HT-29 (cell line): Measurements from ENCODE around the gene TAF1B. TPM values are rescaled to one million over a fixed set of nuclear protein-coding genes. Genes with fewer than 3 reads are reported as not detected.

Source experiments
- DNase-seq: peaks from one replicate; pipeline ENCODE4 v3.0.0-alpha.2; 2015; ENCODE audit warnings: low spot score
- total RNA-seq: library from RNA; depleted of rRNA; stranded (reverse); fragments of >200 nt; shearing (Covaris generic); gene quantifications from 2 replicates; pipeline ENCODE4 v1.2.3, GENCODE V29; 2014; rRNA removed

The TAF1B gene
- 7.7 and 9.9 TPM in 2 replicates for total RNA-seq

DNA sequence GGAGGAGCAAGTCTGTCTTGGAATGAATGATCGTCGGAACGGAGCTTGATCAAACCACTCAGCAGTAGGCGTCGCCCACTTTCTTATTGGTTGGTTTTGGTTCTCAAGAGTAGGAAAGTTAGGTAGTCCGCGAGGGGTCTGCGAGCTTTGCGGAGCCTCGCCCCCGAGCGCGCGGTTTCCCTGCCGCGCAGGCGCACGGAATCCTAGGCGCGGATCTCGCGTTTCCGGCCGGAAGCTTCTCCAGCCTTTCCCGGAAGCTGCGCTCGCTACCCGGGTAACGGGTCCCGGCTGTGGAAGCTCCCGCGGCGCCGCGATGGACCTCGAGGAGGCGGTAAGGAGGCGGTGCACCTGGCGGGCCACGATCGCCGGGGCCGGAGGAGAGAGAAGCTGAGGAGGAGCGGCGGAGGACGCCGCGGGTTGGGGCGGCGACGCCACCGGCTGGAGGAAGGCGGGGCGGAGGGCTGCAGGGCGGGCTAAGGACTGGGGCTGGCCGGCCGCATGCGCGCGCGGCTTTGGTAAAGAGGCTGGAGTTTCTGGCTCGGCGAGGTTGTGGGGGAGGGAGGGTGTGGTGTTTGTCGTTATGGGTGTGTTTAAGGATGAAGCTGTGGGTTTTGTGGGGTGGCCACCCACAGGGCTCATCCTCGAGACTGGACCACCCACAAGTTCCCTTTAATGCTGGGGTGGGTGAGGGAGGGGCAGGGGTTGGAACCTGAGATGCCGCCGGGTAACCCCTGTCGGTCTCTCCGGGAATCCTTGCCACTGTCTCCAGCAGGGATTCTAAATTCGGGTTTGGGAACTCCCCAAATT lies at the start of gene TAF1B:
TAF1B (plus strand) TSS at position 246 of the 807 bp plus-strand sequence; CDS start at position 314, 68 bp downstream.
- peak; percentile 94 for DNase-seq

DNA sequence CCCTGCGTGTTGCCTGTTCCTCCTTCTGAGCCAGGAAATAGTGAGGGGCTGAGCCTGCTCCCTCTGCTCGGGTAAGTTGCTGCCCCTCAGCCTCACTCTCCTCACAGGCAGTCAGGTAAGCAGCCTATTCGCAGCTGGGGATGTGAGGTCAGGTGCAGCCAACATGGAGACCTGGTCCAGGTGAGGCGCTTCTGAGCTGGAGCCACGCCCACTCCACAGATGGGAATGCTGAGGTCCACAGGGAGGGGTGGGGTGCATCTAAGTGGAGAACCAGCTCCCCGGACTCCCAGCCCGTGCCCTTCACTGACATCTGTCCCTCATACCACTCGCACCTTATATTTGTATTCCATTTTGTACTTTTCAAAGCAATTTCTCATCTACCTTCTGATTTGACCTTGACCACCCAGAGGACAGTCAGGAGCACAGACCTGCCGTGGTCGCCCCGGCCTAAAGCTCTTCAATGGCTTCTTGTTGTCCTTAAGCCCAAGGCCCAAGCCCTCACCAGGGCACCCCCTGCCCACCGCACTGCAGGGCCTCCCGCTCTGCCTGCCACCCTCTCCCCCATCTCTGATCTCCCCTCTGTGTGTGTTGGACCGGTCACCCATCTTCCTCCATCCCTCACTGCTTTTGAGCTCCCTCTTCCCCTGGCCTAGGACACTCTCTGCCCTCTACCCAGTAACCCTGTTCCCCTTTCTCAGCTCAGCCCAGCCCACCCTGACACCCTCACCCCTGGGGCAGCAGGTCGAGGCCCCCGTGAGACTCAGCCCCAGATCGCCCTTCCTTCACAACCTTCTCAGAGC lies 49.2 kb upstream of the TAF1B start:
- DNase-seq, result no peak

DNA sequence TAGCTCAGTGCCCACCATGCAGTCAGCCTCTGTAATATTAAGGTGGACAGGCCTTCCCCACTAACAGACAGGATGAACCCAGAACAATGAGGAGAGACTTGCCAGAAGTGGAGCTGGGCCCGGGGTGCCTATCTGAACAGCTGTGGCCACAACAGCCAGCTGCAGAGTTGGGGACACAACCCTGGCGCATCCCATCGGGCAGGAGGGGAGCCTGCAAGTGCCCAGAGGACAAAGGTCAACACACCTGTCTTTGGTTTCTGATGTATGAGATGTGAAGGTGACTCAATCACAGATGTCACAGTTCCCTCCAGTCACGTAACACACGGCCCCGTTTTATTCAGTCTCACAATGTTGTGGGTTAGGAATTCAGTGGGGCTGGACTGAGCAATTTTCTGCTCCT lies 48.2 kb upstream of the TAF1B start:
- DNase-seq, result no peak

DNA sequence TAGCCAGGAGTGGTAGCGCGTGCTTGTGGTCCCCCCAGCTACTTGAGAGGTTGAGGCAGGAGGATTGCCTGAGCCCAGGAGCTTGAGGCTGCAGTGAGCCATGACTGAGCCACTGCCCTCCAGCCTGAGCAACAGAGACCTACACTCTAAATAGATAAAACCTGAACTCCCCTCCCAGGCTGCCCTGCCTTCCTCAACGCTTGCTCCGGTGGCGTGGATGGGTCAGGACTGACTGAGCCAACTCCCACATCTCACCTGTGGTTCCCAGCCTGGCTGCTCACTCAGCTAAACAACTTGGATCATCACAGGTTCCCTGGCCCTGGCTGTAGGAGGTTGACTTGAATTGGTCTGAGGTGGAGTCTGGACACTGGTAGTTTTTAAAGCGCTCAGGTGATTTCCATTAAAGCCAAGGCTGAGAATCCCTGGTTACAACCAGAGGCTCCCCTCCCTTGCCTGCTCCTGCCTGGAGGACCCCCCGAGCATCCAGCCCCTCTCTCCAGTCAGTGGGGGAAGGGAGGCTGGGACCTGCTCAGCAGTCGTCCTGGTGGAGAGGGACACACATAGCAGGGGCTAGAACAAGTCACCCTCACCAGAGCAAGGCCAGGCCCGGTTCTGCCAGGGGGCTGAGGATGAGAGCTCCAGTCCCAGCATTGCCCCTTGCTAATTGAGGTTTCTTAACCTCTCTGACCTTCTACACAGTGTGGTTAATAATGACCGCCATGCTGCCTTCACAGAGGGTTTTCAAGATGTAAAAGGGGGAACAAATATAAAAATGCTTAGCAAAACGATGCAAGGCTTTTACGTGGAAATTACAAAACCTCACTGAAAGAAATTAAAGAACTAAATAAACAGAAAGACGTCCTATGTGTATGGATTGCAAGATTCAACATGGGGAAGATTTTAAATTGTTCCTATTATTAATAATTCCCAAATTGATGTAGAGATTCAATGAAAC lies 46.9 kb upstream of the TAF1B start:
- DNase-seq, result no peak

DNA sequence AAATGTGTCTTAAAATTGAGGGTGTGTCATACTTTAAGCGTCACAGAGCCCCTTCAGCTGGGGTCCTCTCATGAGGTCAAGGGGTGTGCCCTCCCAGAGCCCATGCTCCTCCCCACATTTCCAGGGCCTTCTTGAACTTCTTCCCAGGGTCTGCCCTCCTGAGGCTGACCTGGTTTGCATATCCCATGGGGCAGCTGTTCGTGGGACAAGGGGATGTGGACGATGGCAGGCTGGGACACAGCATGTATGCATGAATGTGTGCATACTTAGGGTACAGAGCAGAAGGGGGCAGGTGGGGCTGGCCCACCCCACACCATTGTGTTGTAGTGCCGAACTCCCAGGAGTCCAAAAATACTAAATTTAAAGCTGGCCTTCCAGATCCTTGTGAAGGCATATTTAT lies 46.2 kb upstream of the TAF1B start:
- DNase-seq, result no peak

DNA sequence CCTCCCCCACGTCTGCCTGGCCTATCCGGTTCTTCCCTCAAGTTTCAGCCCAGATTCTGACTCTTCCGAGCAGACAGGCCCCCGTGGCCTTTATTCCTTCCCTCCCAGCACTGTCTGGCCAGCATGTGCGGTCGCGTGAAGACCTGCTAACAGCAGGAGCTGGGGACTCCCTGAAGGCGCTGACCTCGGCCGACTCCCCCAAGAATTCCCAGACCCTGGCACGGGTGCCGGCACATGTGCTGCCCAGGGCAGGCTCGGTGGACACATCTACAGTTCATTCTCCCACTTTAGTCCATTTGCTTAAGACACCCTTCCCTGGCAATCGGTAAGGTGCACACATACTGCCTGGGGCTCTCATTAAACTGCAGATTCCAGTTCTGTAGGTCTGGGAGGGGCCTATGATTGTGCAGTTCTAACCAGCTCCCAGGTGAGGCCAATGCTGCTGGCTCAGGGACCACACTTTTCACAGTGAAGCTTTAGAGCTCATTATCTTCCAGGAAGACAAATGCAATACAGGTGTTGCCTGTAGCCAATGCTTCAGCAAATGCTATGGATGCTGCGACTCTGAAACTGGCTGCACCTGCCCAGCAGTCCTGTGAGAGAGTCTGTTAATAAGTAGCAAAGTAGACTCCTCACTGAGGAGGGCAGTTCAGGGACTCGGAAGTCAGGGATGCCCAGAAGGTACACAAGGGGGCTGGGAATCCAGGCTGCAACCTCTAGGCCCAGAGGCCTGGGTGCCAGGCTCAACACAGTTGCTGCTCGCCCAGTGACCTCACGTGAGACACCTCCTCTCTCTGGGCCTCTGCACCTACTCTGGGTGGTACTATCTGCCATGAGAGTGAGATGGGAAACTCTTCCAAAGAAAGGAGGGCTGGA lies 45.4 kb upstream of the TAF1B start:
- peak; percentile 69 for DNase-seq

DNA sequence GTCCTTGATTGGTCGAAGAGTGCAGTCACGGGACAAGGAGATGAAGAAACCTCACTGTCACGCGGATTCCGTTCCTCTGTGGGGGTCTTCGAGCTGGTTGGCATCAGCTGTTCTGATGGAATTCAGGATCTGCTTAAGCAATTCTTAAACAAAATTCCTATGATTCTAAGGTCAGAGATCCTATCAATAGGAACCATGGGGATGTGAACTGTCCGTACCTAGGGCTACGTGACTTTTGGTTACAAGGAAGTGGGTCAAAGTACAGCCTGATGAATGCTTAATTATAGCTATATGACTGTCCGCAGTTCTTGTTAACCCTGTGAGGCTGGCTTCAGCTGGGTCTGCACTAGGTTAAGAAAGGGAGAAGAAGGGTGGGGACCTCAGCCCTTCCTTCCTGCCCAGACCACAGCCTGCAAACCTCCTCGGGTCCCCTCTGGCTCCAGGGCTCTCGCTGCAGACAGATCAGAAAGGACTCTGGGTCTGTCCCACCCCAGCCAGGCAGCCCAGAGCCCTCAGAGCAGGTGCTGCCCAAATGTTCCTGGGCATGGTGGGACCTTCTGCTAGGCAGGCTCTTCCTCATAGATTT lies 44.2 kb upstream of the TAF1B start:
- DNase-seq, result peak; percentile 48

DNA sequence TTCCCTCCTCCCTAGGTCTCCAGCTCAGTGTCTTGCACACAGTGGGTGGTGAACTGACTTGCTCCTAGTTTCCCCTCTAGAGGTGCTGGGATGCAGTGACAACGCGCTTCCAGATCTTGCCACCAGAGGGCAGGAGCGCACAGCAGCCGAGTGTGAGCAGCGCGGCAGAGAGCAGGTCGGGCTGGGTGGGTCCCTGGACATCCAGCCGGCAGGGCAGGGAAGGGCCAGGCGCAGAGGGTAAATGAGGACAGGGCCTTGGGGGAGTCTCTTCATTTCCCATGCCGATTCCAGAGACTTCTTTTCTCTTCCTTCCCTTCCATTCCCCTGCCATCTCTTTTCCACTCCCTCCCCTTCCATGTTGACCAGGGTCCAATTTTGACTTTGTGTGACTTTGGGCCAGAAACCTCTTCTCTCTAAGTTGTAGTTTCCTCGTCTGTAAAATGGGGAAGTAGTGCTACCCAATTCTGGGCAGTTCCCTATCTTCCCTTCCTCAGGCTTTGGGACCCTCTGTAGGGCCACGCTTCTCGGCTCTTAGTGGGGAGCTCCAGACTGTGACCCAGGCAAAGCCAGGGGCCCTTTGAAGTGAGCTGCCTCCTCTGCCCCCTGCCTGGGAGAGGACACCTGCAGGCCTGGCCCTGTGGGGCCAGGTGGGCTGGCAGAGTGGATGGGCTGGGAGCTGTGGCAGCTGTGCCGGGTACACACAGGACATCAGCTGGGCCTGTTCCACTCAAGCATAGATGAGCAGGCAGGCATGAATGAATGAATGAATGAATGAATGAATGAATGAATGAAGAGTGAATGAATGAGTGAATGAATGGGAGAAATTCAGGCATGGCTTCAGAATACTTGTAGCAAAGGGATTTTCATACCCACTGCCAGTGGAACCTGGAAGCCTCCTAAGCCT lies 43.3 kb upstream of the TAF1B start:
- DNase-seq, result peak; percentile 95

DNA sequence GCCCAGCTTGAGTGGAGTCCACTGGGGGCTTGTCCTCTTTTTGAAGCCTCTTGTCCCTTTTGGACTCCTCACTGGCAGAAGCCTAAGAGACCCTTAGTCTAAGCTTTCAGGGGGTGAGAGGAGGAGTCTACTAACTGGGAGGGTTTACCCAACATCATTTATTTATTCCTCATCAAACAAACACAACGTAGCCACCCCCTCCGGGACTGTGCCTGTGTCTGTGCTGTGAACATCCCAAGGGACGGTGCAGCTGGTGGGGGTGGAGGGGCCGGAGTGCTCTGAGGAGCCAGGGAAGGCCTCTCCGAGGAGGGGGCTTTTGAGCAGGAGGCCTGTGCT lies 42.7 kb upstream of the TAF1B start:
- DNase-seq, result no peak

DNA sequence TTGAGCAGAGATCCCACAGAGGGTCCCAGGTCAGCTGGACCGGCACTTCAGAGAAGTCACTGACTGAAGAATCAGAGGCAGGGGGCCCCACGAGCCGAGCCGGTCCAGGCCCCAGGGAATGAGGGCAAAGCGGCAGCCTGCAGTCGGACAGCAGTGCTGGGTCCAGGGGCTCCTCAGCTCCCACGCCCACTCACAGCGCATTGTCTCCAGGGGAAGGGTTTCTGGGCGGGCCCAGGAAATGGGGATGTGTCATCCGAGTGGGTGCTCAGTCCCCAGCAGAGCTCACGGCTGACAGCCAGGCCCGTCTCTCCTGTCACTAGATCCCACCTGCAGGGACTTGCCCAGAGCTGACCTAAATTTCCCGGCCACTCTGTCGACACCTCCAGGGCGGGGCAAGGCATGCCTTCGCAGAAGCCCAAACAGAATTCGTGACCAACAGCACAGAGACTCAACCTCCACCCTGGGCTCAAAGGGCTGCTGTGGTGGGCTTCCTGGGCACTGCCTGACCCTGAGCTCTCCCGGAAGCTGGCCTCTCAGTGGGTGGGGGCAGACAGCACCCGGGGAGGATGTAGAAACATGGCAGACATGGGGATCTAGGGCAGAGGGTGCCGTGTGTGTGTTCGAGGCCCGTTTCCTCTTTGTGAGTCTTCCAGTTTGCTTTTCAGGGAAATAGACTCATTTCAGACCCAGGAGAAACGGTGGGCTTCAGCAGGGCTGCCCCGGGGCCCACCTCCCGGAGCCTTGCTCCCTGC lies 42.1 kb upstream of the TAF1B start:
- DNase-seq, result no peak

DNA sequence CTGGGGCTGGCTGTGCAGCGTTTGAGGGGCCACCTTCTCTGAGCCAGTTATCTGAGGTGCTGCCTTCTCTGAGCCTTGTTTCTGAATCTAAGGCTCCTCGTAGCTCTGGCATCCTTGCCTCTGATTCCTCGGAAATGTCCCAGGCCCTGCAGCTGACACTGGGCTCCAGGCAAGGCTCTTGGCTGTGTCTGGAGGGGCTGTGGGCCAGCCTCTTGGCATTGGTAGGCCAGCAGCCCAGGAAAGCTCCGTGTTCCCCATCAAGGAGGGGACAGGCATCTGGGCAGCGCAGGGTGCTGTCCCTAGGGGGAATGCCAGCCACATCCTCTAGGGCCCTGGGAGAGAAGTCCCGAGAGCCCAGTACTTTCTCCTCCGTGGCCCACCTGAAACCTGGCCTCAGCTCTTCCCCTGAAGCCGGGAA lies 40.7 kb upstream of the TAF1B start:
- no peak for DNase-seq

DNA sequence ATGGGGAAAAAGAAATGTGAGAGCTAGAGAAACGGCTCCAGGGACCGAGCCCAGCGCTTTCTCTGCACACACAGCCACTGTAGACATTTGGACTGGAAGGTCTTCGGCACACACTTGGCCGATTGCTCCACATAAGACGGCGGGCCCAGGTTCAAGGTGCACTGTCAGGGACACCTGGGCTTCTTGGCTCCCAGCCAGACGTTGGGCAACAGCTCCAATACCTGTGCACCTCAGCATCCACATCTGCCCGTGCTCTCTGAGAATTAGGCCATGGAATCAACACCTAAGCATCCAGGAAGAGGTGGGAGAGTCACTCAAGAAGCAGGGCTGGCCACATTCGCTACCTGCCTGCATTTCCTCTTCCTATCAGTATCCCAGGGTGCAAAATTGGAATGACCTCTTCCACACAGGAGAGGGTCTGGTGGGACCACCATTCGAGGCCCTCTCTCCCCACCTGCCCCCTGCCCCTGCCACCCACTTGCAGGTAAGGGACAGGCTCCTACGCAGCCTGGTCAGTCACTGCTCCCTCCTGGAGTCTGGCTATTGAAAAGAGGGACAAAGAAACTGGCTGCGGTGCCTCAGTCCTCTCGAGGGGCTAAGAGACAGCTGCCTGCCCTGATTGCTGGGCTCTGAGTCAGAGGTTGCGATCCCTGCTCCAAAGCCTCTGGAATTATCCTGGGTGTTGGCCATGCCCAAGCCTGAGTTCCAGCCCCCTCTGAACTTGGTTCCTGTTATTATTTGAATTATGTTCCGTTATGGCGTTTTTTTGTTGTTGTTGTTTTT lies 40.1 kb upstream of the TAF1B start:
- peak; percentile 60 for DNase-seq

DNA sequence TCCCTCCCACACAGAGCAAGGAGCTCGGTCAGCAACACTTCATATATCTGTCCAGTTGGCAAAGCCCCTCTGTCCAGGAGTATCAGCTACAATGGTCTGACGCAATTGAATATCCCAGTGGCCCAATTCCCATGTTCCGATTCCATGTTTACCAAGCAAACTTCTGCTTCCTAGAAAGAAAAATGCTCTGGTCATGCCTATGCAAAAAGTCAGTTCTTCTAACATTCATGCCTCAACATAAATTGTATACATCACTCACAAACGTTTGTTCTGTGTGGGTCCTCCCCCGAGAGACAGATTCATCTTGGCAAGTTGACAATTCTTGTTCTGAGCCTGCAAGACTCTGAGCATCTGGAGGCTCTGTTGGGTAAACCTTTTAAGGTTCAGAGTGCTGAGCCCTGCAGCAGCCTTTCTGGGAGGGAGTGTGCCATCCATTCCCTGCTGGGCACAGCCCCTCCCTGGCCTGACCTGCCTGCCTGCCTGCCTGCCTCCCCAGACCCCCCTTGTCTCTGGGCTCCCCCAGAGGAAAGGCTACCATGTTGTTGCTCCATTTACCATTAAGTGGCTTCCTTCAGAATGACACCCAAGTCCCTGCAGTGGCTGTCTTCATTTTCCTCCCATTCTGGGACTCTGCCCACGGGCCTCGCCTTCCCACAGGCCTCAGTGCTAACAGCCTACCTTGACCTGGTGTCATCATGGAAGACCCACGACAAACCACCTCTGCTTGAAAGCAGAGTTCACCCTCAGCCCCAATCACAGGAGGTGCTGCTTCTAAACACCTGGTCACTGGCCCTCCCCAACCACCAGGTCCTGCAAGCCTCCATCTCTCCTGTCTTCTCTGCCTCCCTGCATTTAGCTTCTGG lies 37.6 kb upstream of the TAF1B start:
- DNase-seq, result no peak

DNA sequence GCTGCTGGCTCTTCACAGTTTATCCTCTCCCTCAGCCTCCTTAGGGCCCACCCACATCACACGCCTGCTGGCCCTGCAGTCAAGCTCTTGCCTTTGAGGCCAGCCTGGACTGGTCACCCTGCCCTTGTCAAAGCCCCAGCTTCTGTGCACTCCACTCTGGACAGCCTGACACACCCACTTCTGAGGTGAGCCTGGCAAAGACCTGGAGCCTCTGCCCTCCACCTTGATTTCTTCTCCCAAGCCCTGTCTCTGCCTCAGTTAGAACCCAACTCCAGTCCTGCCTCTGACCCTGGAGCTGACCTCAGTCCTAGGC lies 37.0 kb upstream of the TAF1B start:
- DNase-seq, result no peak

DNA sequence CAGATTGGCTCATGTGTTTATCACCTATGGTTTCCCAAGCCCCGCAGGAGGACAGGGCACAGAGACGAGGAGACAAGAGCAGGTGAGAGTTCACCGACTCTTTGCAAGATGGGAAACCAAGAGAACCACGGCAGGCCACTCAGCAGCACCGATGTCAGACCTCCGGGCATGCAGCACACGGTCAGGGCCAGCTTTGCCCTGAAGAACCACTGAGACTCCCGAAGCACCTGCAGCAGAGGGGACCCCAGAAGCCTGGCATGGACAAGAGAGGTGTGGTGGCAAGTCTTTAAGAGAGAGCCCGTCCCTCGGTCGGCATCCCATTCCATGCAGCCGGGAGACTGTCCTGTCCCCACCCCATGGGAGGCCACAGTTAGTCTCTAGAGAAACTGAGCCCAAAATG lies 36.6 kb upstream of the TAF1B start:
- no peak for DNase-seq

DNA sequence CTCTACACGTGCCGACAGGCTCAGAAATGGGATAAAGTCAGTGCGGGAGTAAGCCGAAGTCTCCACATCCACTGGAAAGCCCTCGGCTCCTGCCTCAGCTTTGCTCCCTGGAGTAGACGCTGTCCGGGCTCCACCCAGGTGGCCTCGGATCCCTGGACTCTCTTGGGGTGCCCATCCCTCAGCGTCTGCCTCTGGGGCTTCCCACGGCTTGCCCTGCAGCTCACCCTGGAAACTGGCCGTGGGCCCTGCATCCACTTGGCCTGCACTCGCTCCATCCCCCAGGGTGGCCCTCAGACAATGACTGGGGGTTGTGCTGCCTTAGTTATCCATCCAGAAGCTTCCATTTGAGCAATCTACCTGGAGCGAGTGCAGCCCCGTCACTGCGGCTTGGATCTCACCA lies 36.2 kb upstream of the TAF1B start:
- no peak for DNase-seq
